CD4-positive, alpha-beta T cell (primary cell): ENCODE measurements around the gene IRF5. TPM values are rescaled to one million over a fixed set of nuclear protein-coding genes. Genes with fewer than 3 reads are reported as not detected.

ENCODE experiments used
- ATAC-seq: fragments of 200-7000 bp; cut with Tn5 transposase; one replicate; pipeline ENCODE4 v1.10.0; 2022; ENCODE audit warnings: mild to moderate bottlenecking; ENCODE audit not compliant: poor library complexity
- CTCF ChIA-PET: fragments of 350-600 bp; sonication (Branson Sonifier 250); formaldehyde crosslinking; loops from one replicate; lab custom pipeline; 2021; ENCODE audit warnings: antibody characterized with exemption, inconsistent platforms; lab: Charles Lee
- POLR2A ChIA-PET: fragments of 350-600 bp; sonication (Branson Sonifier 250); formaldehyde crosslinking; loops from one replicate; lab custom pipeline; 2021; ENCODE audit warnings: antibody characterized with exemption, inconsistent platforms; lab: Charles Lee
- DNase-seq, 14 experiments: peaks; one replicate each; pipeline ENCODE4 v3.0.0-alpha.2; 2013 to 2020; ENCODE audit warnings: mixed read lengths in 2 of 14
- H3K27ac ChIP-seq, 2 donors: one replicate each; pipeline versions ENCODE4 v1.5.1 to v1.7.0; 2013; ENCODE audit warnings: low read length in 2 of 2, low read depth in 1 of 2, mild to moderate bottlenecking in 1 of 2
- H3K27me3 ChIP-seq, 2 experiments: 1 replicate in 1 of 2; 2 replicates in 1 of 2; pipeline versions ENCODE4 v1.6.1 to v1.7.0; 2013; ENCODE audit warnings: low read length in 2 of 2, control low read depth in 1 of 2, mild to moderate bottlenecking in 1 of 2, moderate library complexity in 1 of 2; ENCODE audit not compliant: insufficient read depth in 2 of 2, control insufficient read depth in 1 of 2
- H3K36me3 ChIP-seq: one replicate; pipeline ENCODE4 v1.6.1; 2013; ENCODE audit warnings: low read length, control low read depth; ENCODE audit not compliant: insufficient read depth
- H3K4me1 ChIP-seq: one replicate; pipeline ENCODE4 v1.6.1; 2013; ENCODE audit warnings: low read length, control low read depth; ENCODE audit not compliant: insufficient read depth
- H3K4me3 ChIP-seq: one replicate; pipeline ENCODE4 v1.5.1; 2013; ENCODE audit warnings: mild to moderate bottlenecking, low read length, moderate library complexity
- H3K9me3 ChIP-seq, 2 experiments: 1 replicate in 1 of 2; 2 replicates in 1 of 2; pipeline versions ENCODE4 v1.6.1 to v1.7.0; 2013; ENCODE audit warnings: low read length in 2 of 2, mild to moderate bottlenecking in 2 of 2, control low read depth in 1 of 2, moderate library complexity in 1 of 2; ENCODE audit not compliant: control insufficient read depth in 1 of 2, insufficient read depth in 1 of 2
- H3K27ac Mint-ChIP-seq: one replicate; pipeline ENCODE4 v1.8.0; 2020; ENCODE audit warnings: mixed read lengths
- H3K27me3 Mint-ChIP-seq: one replicate; pipeline ENCODE4 v1.8.0; 2021; ENCODE audit warnings: mixed read lengths
- H3K36me3 Mint-ChIP-seq: one replicate; pipeline ENCODE4 v1.8.0; 2021; ENCODE audit warnings: low read depth, mixed read lengths
- H3K4me1 Mint-ChIP-seq: one replicate; pipeline ENCODE4 v1.8.0; 2021; ENCODE audit warnings: low read depth, mixed read lengths
- H3K4me3 Mint-ChIP-seq: one replicate; pipeline ENCODE4 v1.8.0; 2020; ENCODE audit warnings: mild to moderate bottlenecking, mixed read lengths
- H3K9me3 Mint-ChIP-seq: one replicate; pipeline ENCODE4 v1.8.0; 2020; ENCODE audit warnings: mixed read lengths
- intact Hi-C, 2 experiments: fragments of 100-400 bp; cut with DNase I in 1 of 2; cut with micrococcal nuclease in 1 of 2; formaldehyde crosslinking; loops; one replicate each; pipeline versions ENCODE4 v1.15.1 to v1.9.0; 2023 to 2025; cut with DNase I, micrococcal nuclease
- total RNA-seq, 174 experiments: library from RNA in 2 of 174; stranded (reverse) in 2 of 174; gene quantifications; one replicate each; pipeline ENCODE4 v1.2.3 and lab custom pipeline; 2021 to 2026
- TF ChIP-seq, protein P1 (sequence below): fragments of 200-600 bp; IDR thresholded peaks from one replicate; pipeline ENCODE4 v1.8.0; 2022; ENCODE audit warnings: antibody characterized with exemption, mild to moderate bottlenecking

The IRF5 gene
- total RNA-seq, 2 experiments from 2014 or later: 1.7 to 1.8 TPM

DNA sequence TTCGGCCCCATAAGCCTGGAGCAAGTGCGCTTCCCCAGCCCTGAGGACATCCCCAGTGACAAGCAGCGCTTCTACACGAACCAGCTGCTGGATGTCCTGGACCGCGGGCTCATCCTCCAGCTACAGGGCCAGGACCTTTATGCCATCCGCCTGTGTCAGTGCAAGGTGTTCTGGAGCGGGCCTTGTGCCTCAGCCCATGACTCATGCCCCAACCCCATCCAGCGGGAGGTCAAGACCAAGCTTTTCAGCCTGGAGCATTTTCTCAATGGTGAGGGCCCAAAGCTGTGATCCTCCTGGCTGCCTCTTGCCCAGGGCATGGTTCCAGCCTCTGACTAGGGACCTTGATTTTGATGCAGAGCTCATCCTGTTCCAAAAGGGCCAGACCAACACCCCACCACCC is 10.1 kb downstream of the IRF5 start:
- POLR2A ChIA-PET: no interaction called here

DNA sequence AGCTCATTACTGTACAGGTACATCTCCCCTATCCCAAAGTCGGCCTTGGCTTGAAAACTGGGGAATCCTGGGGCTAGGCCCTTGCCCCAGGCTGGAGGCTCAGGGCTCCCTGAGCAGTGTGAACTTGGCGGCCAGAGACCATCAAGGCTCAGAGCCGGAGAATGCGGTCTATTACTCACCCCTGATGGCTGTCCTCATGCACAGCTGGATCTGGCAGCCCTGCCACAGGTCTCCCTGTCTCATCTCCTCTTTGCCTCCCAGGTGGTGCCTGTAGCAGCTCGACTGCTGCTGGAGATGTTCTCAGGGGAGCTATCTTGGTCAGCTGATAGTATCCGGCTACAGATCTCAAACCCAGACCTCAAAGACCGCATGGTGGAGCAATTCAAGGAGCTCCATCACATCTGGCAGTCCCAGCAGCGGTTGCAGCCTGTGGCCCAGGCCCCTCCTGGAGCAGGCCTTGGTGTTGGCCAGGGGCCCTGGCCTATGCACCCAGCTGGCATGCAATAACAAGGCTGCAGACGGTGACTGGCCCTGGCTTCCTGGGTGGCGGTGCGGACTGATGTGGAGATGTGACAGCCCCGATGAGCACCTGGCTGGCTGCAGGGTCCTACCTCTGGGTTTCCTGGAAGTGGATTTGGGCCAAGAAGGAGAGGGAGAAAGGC is 10.7 kb downstream of the IRF5 start:
- Histone ChIP-seq H3K36me3 (peaks cover 33% of the 10 kb centered on the region), H3K27ac (no peak overlapping the region), H3K4me1 (no peaks in the 10 kb centered on the region), H3K4me3 (no peak overlapping the region), H3K27me3 (no peaks in the 10 kb centered on the region), H3K9me3 (no peaks in the 10 kb centered on the region)
- CTCF ChIA-PET: no interaction called here
- Mint-ChIP-seq H3K4me1 (no peaks in the 10 kb centered on the region), H3K27ac (no peak overlapping the region), H3K36me3 (peaks cover 28% of the 10 kb centered on the region), H3K9me3 (no peaks in the 10 kb centered on the region), H3K27me3 (no peaks in the 10 kb centered on the region), H3K4me3 (no peak overlapping the region)
- TF ChIP-seq, protein P1, sequence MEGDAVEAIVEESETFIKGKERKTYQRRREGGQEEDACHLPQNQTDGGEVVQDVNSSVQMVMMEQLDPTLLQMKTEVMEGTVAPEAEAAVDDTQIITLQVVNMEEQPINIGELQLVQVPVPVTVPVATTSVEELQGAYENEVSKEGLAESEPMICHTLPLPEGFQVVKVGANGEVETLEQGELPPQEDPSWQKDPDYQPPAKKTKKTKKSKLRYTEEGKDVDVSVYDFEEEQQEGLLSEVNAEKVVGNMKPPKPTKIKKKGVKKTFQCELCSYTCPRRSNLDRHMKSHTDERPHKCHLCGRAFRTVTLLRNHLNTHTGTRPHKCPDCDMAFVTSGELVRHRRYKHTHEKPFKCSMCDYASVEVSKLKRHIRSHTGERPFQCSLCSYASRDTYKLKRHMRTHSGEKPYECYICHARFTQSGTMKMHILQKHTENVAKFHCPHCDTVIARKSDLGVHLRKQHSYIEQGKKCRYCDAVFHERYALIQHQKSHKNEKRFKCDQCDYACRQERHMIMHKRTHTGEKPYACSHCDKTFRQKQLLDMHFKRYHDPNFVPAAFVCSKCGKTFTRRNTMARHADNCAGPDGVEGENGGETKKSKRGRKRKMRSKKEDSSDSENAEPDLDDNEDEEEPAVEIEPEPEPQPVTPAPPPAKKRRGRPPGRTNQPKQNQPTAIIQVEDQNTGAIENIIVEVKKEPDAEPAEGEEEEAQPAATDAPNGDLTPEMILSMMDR: no peak
- DNase-seq (no peak), ATAC-seq (no peak)
- intact Hi-C loops: no loop called here
- POLR2A ChIA-PET: no interaction called here

More for the DNA sequence above, 10.1 kb downstream of the IRF5 start:
- intact Hi-C loops: no loop called here
- Histone ChIP-seq H3K27me3 (no peaks in the 10 kb centered on the region), H3K36me3 (peaks cover 28% of the 10 kb centered on the region), H3K9me3 (no peaks in the 10 kb centered on the region), H3K4me3 (no peak overlapping the region), H3K4me1 (no peaks in the 10 kb centered on the region), H3K27ac (no peak overlapping the region)
- Mint-ChIP-seq H3K36me3 (peaks cover 22% of the 10 kb centered on the region), H3K4me1 (no peaks in the 10 kb centered on the region), H3K4me3 (no peak overlapping the region), H3K27me3 (no peaks in the 10 kb centered on the region), H3K9me3 (no peaks in the 10 kb centered on the region), H3K27ac (no peak overlapping the region)
- TF ChIP-seq, protein P1: no peak
- ATAC-seq (no peak), DNase-seq (no peak)
- CTCF ChIA-PET: no interaction called here

DNA sequence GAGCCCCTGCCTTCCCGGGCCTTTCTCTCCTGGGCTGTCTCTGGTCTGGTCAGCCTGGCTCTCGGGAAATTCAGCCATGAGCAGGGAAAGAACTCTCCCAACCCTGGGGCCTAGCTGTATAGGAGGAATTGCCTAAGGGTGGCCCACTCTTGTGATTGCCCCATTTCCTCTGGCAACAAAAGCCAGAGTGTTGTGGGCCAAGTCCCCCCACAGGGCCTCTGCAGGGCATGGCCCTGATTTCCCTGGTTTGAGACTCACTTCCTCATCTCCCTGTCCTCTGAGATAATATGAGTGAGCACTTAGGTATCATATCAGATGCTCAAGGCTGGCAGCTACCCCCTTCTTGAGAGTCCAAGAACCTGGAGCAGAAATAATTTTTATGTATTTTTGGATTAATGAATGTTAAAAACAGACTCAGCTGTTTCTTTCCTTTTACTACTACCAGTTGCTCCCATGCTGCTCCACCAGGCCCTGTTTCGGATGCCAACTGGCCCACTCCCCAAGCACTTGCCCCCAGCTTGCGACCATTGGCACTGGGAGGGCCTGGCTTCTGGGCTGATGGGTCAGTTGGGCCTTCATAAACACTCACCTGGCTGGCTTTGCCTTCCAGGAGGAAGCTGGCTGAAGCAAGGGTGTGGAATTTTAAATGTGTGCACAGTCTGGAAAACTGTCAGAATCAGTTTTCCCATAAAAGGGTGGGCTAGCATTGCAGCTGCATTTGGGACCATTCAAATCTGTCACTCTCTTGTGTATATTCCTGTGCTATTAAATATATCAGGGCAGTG is 11.4 kb downstream of the IRF5 start:
- Histone ChIP-seq H3K4me3 (no peak overlapping the region), H3K27me3 (no peaks in the 10 kb centered on the region), H3K27ac (no peak overlapping the region), H3K4me1 (no peaks in the 10 kb centered on the region), H3K36me3 (peaks cover 40% of the 10 kb centered on the region), H3K9me3 (no peaks in the 10 kb centered on the region)
- TF ChIP-seq, protein P1: no peak
- H3K9me3 Mint-ChIP-seq: no peaks in the 10 kb centered on the region
- H3K4me1 Mint-ChIP-seq: no peaks in the 10 kb centered on the region
- ChIA-PET POLR2A (no interaction called here), CTCF (no interaction called here)
- H3K27ac Mint-ChIP-seq: no peak overlapping the region
- no peaks in the 10 kb centered on the region for H3K27me3 Mint-ChIP-seq
- no peak overlapping the region for H3K4me3 Mint-ChIP-seq
- intact Hi-C loops: no loop called here
- peaks cover 35% of the 10 kb centered on the region for H3K36me3 Mint-ChIP-seq
- ATAC-seq: no peak
- DNase-seq: no peak
